ENCODE results near the gene L3MBTL2.
"Not testable (repeated sequence)": the region's sequence is repeated elsewhere in the genome, so short reads cannot be mapped to it uniquely, and the experiment has no call there.

Gene L3MBTL2

GRCh38 chr22:41241133-41241676 lies 36.1 kb downstream of the L3MBTL2 start:
- no peak for DNase-seq (ENCODE audit: low read depth)

GRCh38 chr22:41242396-41243117 lies 37.4 kb downstream of the L3MBTL2 start:
- no peak for DNase-seq (ENCODE audit: low read depth)

GRCh38 chr22:41243361-41243760 lies 38.2 kb downstream of the L3MBTL2 start:
- no peak for DNase-seq (ENCODE audit: low read depth)

GRCh38 chr22:41245917-41246499 lies 40.9 kb downstream of the L3MBTL2 start:
- DNase-seq (ENCODE audit: low read depth), result no peak

GRCh38 chr22:41247703-41248102 lies 42.6 kb downstream of the L3MBTL2 start:
- DNase-seq (ENCODE audit: low read depth), result no peak

GRCh38 chr22:41248314-41248713 lies 43.2 kb downstream of the L3MBTL2 start:
- no peak for DNase-seq (ENCODE audit: low read depth)

- no peak for DNase-seq (ENCODE audit: low read depth)
Measured at GRCh38 chr22:41248758-41249157, 43.6 kb downstream of the L3MBTL2 start.

- no peak for DNase-seq (ENCODE audit: low read depth)
Measured at GRCh38 chr22:41249442-41249841, 44.3 kb downstream of the L3MBTL2 start.

GRCh38 chr22:41250127-41250526 lies 45.0 kb downstream of the L3MBTL2 start:
- DNase-seq (ENCODE audit: low read depth), result no peak

- DNase-seq (ENCODE audit: low read depth), result no peak
Measured at GRCh38 chr22:41252365-41252764, 47.3 kb downstream of the L3MBTL2 start.

GRCh38 chr22:41254230-41254629 lies 49.1 kb downstream of the L3MBTL2 start:
- DNase-seq (ENCODE audit: low read depth), result no peak

GRCh38 chr22:41256254-41257253 lies 51.4 kb downstream of the L3MBTL2 start:
- DNase-seq (ENCODE audit: low read depth), result no peak

GRCh38 chr22:41257696-41258095 lies 52.6 kb downstream of the L3MBTL2 start:
- no peak for DNase-seq (ENCODE audit: low read depth)

GRCh38 chr22:41259756-41260155 lies 54.6 kb downstream of the L3MBTL2 start:
- not testable (repeated sequence) for DNase-seq (ENCODE audit: low read depth)

GRCh38 chr22:41260871-41261270 lies 55.8 kb downstream of the L3MBTL2 start:
- DNase-seq (ENCODE audit: low read depth), result no peak

GRCh38 chr22:41261541-41262249 lies 56.6 kb downstream of the L3MBTL2 start:
- no peak for DNase-seq (ENCODE audit: low read depth)

- no peak for DNase-seq (ENCODE audit: low read depth)
Measured at GRCh38 chr22:41262250-41262765, 57.2 kb downstream of the L3MBTL2 start.

- DNase-seq (ENCODE audit: low read depth), result no peak
Measured at GRCh38 chr22:41263704-41264103, 58.6 kb downstream of the L3MBTL2 start.

- DNase-seq (ENCODE audit: low read depth), result no peak
Measured at GRCh38 chr22:41264408-41264941, 59.4 kb downstream of the L3MBTL2 start.

- no peak for DNase-seq (ENCODE audit: low read depth)
Measured at GRCh38 chr22:41267958-41268357, 62.8 kb downstream of the L3MBTL2 start.

- DNase-seq (ENCODE audit: low read depth), result no peak
Measured at GRCh38 chr22:41271787-41272186, 66.7 kb downstream of the L3MBTL2 start.

Data from T follicular helper cell (primary cell).